B cell (primary cell): ENCODE data around the gene SLC20A1. TPM values are rescaled to one million over a fixed set of nuclear protein-coding genes. Genes with fewer than 3 reads are reported as not detected.

ENCODE experiments used
- ATAC-seq: fragments of 200-7000 bp; cut with Tn5 transposase; one replicate; pipeline ENCODE4 v1.10.0; 2021; ENCODE audit warnings: low read depth, mild to moderate bottlenecking, moderate number of reproducible peaks, moderate library complexity
- CTCF ChIA-PET: fragments of 350-600 bp; sonication (Branson Sonifier 250); formaldehyde crosslinking; loops from one replicate; lab custom pipeline; 2021; ENCODE audit warnings: antibody characterized with exemption, inconsistent platforms; lab: Charles Lee
- POLR2A ChIA-PET: fragments of 350-600 bp; sonication (Branson Sonifier 250); formaldehyde crosslinking; loops from one replicate; lab custom pipeline; 2021; ENCODE audit warnings: antibody characterized with exemption; lab: Charles Lee
- DNase-seq: peaks from one replicate; pipeline ENCODE4 v3.0.0; 2013
- H2AFZ ChIP-seq: 2 replicates; pipeline ENCODE4 v1.6.1; 2012; ENCODE audit warnings: mild to moderate bottlenecking, low read depth, low read length; ENCODE audit not compliant: insufficient read depth, poor library complexity, severe bottlenecking
- H3K27ac ChIP-seq, 2 donors: 1 replicate in 1 of 2; 2 replicates in 1 of 2; pipeline ENCODE4 v1.5.1; 2012 to 2013; ENCODE audit warnings: low read length in 2 of 2, mild to moderate bottlenecking in 2 of 2, moderate library complexity in 1 of 2
- H3K27me3 ChIP-seq, 4 experiments: fragments of 200-600 bp in 1 of 4; sonication (generic) in 1 of 4; replicated peaks in 1 of 4; 1 replicate in 2 of 4; 2 replicates in 2 of 4; pipeline versions ENCODE4 v1.6.1 to v1.7.0; 2013 to 2016; ENCODE audit warnings: low read length in 3 of 4, mild to moderate bottlenecking in 2 of 4, mixed read lengths in 1 of 4, moderate library complexity in 1 of 4; ENCODE audit not compliant: insufficient read depth in 4 of 4, control insufficient read depth in 3 of 4; ENCODE audit errors: control extremely low read depth in 1 of 4
- H3K36me3 ChIP-seq, 2 experiments: replicated peaks in 1 of 2; 1 replicate in 1 of 2; 2 replicates in 1 of 2; pipeline versions ENCODE4 v1.6.1 to v1.7.1; 2013; ENCODE audit warnings: low read length in 1 of 2; ENCODE audit not compliant: insufficient read depth in 2 of 2, control insufficient read depth in 1 of 2; ENCODE audit errors: control extremely low read depth in 1 of 2, extremely low read depth in 1 of 2
- H3K4me1 ChIP-seq, 2 donors: fragments of 200-600 bp in 1 of 2; sonication (generic) in 1 of 2; 1 replicate in 1 of 2; 2 replicates in 1 of 2; pipeline versions ENCODE4 v1.5.1 to v1.6.1; 2013 to 2017; ENCODE audit warnings: low read length in 2 of 2; ENCODE audit not compliant: control insufficient read depth in 2 of 2, insufficient read depth in 2 of 2
- H3K4me2 ChIP-seq: replicated peaks from 2 replicates; pipeline ENCODE3; 2012; ENCODE audit warnings: mild to moderate bottlenecking, low read depth, low read length; ENCODE audit not compliant: poor library complexity, severe bottlenecking
- H3K4me3 ChIP-seq, 5 experiments: fragments of 200-600 bp in 1 of 5; sonication (generic) in 1 of 5; 1 replicate in 3 of 5; 2 replicates in 2 of 5; pipeline versions ENCODE4 v1.5.1 to v1.7.0; 2011 to 2016; ENCODE audit warnings: low read length in 4 of 5, mild to moderate bottlenecking in 4 of 5, low read depth in 2 of 5, control low read depth in 1 of 5, moderate library complexity in 1 of 5; ENCODE audit not compliant: insufficient read depth in 1 of 5; ENCODE audit errors: control extremely low read depth in 1 of 5, extremely low read depth in 1 of 5
- H3K79me2 ChIP-seq: fragments of 200-600 bp; sonication (generic); one replicate; pipeline ENCODE4 v1.6.0; 2016; ENCODE audit warnings: low read length; ENCODE audit not compliant: control insufficient read depth, insufficient read depth
- H3K9ac ChIP-seq: fragments of 200-600 bp; sonication (generic); 2 replicates; pipeline ENCODE4 v1.6.1; 2017; ENCODE audit warnings: mild to moderate bottlenecking, low read length, moderate library complexity
- H3K9me3 ChIP-seq, 3 donors: one replicate each; pipeline versions ENCODE4 v1.6.1 to v1.7.1; 2013; ENCODE audit warnings: low read length in 2 of 3; ENCODE audit not compliant: control insufficient read depth in 2 of 3, insufficient read depth in 1 of 3; ENCODE audit errors: control extremely low read depth in 1 of 3
- H4K20me1 ChIP-seq: 2 replicates; pipeline ENCODE4 v1.6.0; 2012; ENCODE audit warnings: mild to moderate bottlenecking, low read length; ENCODE audit not compliant: insufficient read depth, control insufficient read depth, poor library complexity, severe bottlenecking
- H3K27ac Mint-ChIP-seq: one replicate; pipeline ENCODE4 v1.8.0; 2021; ENCODE audit warnings: mixed read lengths
- H3K27me3 Mint-ChIP-seq: one replicate; pipeline ENCODE4 v1.8.0; 2021; ENCODE audit warnings: mixed read lengths
- H3K4me1 Mint-ChIP-seq: one replicate; pipeline ENCODE4 v1.8.0; 2021; ENCODE audit warnings: mixed read lengths
- H3K4me3 Mint-ChIP-seq: one replicate; pipeline ENCODE4 v1.8.0; 2021; ENCODE audit warnings: mixed read lengths
- H3K9me3 Mint-ChIP-seq: one replicate; pipeline ENCODE4 v1.8.0; 2022; ENCODE audit warnings: mixed read lengths; ENCODE audit not compliant: insufficient read depth
- EZH2 ChIP-seq: IDR thresholded peaks from 2 replicates; pipeline ENCODE4 v1.6.1; 2012; ENCODE audit warnings: borderline replicate concordance, low read depth, mild to moderate bottlenecking, moderate library complexity, low read length; ENCODE audit not compliant: insufficient read depth, poor library complexity, severe bottlenecking
- WGBS: methylation state at CpG from one replicate; pipeline ENCODE4 v1.1.5; 2013; ENCODE audit warnings: missing lambda C conversion rate; ENCODE audit not compliant: insufficient coverage; 5-methylcytosine and 5-hydroxymethylcytosine counted together
- intact Hi-C: fragments of 100-400 bp; cut with micrococcal nuclease; formaldehyde crosslinking; loops from one replicate; pipeline ENCODE4 v1.10.0; 2022
- polyA plus RNA-seq: library from polyadenylated mRNA; depleted of rRNA; stranded (reverse); fragments of >200 nt; gene quantifications from 2 replicates; pipeline ENCODE4 v1.2.3, GENCODE V29; 2012
- total RNA-seq, 2 donors: library from RNA; stranded (reverse); fragments of 120-200 nt in 1 of 2; gene quantifications; 1 replicate in 1 of 2; 2 replicates in 1 of 2; pipeline versions ENCODE4 v1.2.3 to v1.2.4, GENCODE V29; 2013 to 2022
- TF ChIP-seq, protein P1 (sequence below): fragments of 200-600 bp; IDR thresholded peaks from one replicate; pipeline ENCODE4 v1.8.0; 2022; ENCODE audit warnings: antibody characterized with exemption, mild to moderate bottlenecking

SLC20A1 gene
- total and polyA plus RNA-seq, 2 donors (not counting 1 experiment from before 2014, with no cell fraction given) = 16.1 to 54.9 TPM

- WGBS = 43% methylated on average over 6 of the region's 10 CpGs
- Mint-ChIP-seq H3K27ac (no peak overlapping the region), H3K4me1 (peaks cover 75% of the 10 kb centered on the region), H3K4me3 (no peak overlapping the region), H3K27me3 (no peaks in the 10 kb centered on the region), H3K9me3 (no peaks in the 10 kb centered on the region)
- H3K9ac ChIP-seq = peak overlapping the region; percentile 30
- ATAC-seq (no peak), DNase-seq (no peak)
- no peak for TF ChIP-seq EZH2
- TF ChIP-seq, protein P1, sequence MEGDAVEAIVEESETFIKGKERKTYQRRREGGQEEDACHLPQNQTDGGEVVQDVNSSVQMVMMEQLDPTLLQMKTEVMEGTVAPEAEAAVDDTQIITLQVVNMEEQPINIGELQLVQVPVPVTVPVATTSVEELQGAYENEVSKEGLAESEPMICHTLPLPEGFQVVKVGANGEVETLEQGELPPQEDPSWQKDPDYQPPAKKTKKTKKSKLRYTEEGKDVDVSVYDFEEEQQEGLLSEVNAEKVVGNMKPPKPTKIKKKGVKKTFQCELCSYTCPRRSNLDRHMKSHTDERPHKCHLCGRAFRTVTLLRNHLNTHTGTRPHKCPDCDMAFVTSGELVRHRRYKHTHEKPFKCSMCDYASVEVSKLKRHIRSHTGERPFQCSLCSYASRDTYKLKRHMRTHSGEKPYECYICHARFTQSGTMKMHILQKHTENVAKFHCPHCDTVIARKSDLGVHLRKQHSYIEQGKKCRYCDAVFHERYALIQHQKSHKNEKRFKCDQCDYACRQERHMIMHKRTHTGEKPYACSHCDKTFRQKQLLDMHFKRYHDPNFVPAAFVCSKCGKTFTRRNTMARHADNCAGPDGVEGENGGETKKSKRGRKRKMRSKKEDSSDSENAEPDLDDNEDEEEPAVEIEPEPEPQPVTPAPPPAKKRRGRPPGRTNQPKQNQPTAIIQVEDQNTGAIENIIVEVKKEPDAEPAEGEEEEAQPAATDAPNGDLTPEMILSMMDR = no peak
- intact Hi-C loops = loop anchor here (2.0 to 5.0 kb wide), 2 partner anchors 18 to 62 kb away; partner anchors contain the start of gene SLC20A1
- H3K27ac ChIP-seq = no peak overlapping the region
- peak overlapping the region; percentile 77 for H3K4me2 ChIP-seq
- no peak overlapping the region for H2AFZ ChIP-seq
- ChIA-PET CTCF (interaction anchor here (0.9 to 7.0 kb wide), 5 partner anchors 16 to 82 kb away, joined by 4 to 67 read pairs (median 13); no protein-coding TSS in a partner anchor), POLR2A (interaction anchor here (0.8 to 1.8 kb wide), 4 partner anchors 9 to 63 kb away, joined by 3 to 9 read pairs (median 4); partner anchors contain the start of gene SLC20A1)
- peak overlapping the region in 2 of 5 experiments; percentile 29 to 48 for H3K4me3 ChIP-seq
- H3K79me2 ChIP-seq = no peaks in the 10 kb centered on the region
- no peaks in the 10 kb centered on the region for H3K27me3 ChIP-seq
- H3K9me3 ChIP-seq = no peaks in the 10 kb centered on the region
- no peaks in the 10 kb centered on the region for H4K20me1 ChIP-seq
- H3K4me1 ChIP-seq = peaks cover 49 to 75% of the 10 kb centered on the region in 2 donors
- H3K36me3 ChIP-seq = no peaks in the 10 kb centered on the region
These were observed 63.2 kb downstream of the SLC20A1 start for GRCh38 chr2:112708968-112709367.

DNA sequence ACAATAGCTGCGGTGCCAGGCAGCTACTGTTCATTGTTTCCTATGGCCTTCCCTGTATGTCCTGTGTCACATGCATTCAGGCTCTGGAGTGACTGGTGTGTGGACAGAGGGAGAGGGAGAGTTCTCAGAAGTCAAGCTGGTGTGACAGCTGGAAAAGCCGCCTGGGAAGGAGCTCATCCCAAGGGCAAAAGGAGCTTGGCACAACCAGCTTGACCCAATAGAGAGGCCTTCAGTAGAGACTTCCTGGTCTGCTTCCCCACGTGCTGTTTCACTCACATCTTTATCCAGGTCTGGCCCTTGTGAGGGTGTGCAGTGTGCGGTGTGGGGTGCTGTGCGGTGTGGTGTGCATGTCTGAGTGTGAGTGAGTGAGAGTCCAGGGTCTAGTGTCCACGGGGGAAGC lies 64.0 kb downstream of the SLC20A1 start:
- peaks cover 0 to 1% (median 0%) of the 10 kb centered on the region in 4 experiments for H3K27me3 ChIP-seq
- H3K27ac Mint-ChIP-seq = peak overlapping the region; percentile 81
- no peak overlapping the region for H3K4me3 ChIP-seq
- no peak overlapping the region for H2AFZ ChIP-seq
- H4K20me1 ChIP-seq = no peaks in the 10 kb centered on the region
- ChIA-PET CTCF (interaction anchor here (1.2 to 7.0 kb wide), 4 partner anchors 15 to 83 kb away, joined by 4 to 67 read pairs (median 18); partner anchors contain the start of gene SLC20A1), POLR2A (interaction anchor here (0.8 to 1.8 kb wide), 3 partner anchors 10 to 64 kb away, joined by 3 to 9 read pairs (median 4); partner anchors contain the start of gene SLC20A1)
- no peaks in the 10 kb centered on the region for H3K36me3 ChIP-seq
- intact Hi-C loops = loop anchor here (2.0 to 5.0 kb wide), 2 partner anchors 17 to 62 kb away; partner anchors contain the start of gene SLC20A1
- H3K27me3 Mint-ChIP-seq = no peaks in the 10 kb centered on the region
- H3K4me1 Mint-ChIP-seq = peaks cover 74% of the 10 kb centered on the region
- no peak overlapping the region for H3K27ac ChIP-seq
- TF ChIP-seq, protein P1 = no peak
- no peak for TF ChIP-seq EZH2
- DNase-seq (no peak), ATAC-seq (no peak)
- no peaks in the 10 kb centered on the region for H3K9me3 Mint-ChIP-seq
- no peak overlapping the region for H3K9ac ChIP-seq
- WGBS = 92% methylated on average over 4 of the region's 6 CpGs
- peaks cover 49 to 75% of the 10 kb centered on the region in 2 donors for H3K4me1 ChIP-seq
- no peaks in the 10 kb centered on the region for H3K9me3 ChIP-seq
- H3K79me2 ChIP-seq = no peaks in the 10 kb centered on the region
- H3K4me3 Mint-ChIP-seq = peak overlapping the region; percentile 59
- peak overlapping the region; percentile 7 for H3K4me2 ChIP-seq
